Neural progenitor cell (in vitro differentiated cells): Measurements from ENCODE around the gene PLTP.

Experiments
- EZH2 ChIP-seq: fragments of 200-600 bp; sonication (generic); IDR thresholded peaks from 2 replicates; pipeline ENCODE4 v1.6.1; 2017; ENCODE audit warnings: antibody characterized with exemption, mild to moderate bottlenecking, moderate library complexity
- TF ChIP-seq, protein P1 (sequence below): fragments of 200-600 bp; sonication (generic); IDR thresholded peaks from 2 replicates; pipeline ENCODE4 v1.5.1; 2017; ENCODE audit warnings: antibody characterized with exemption, mild to moderate bottlenecking

DNA sequence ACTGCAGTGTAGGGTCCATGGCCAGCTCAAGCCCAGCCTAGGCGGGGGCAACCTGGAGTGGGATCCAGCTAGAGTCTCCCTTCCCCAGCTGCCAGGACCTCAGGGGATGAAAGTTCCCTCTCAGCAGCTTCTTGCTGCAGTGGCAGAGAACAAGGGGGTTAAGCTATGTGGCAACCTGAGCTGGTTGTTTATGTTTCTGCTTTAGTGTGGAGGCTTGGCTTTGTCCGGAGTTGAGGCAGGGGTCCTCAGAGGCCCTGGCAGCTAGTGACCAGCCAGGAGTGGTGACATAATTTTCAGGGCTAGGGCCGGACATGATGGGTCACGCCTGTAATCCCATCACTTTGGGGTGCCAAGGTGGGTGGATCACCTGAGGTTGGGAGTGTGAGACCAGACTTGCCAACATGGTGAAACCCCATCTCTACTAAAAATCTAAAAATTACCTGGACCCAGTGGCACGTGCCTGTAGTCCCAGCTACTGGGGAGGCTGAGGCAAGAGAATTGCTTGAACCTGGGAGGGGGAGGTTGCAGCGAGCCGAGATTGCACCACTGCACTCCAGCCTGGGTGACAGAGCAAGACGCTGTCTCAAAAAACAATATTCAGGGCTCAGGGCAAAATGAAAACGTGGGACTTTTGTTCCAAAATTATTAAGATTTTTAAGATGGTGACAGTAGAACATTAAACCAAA lies 14.0 kb upstream of the PLTP start:
- TF ChIP-seq, protein P1, sequence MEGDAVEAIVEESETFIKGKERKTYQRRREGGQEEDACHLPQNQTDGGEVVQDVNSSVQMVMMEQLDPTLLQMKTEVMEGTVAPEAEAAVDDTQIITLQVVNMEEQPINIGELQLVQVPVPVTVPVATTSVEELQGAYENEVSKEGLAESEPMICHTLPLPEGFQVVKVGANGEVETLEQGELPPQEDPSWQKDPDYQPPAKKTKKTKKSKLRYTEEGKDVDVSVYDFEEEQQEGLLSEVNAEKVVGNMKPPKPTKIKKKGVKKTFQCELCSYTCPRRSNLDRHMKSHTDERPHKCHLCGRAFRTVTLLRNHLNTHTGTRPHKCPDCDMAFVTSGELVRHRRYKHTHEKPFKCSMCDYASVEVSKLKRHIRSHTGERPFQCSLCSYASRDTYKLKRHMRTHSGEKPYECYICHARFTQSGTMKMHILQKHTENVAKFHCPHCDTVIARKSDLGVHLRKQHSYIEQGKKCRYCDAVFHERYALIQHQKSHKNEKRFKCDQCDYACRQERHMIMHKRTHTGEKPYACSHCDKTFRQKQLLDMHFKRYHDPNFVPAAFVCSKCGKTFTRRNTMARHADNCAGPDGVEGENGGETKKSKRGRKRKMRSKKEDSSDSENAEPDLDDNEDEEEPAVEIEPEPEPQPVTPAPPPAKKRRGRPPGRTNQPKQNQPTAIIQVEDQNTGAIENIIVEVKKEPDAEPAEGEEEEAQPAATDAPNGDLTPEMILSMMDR: no peak
- TF ChIP-seq EZH2: no peak
